DMS114 treated with DMSO at 0.1 percent for 48 hours (cell line): ENCODE measurements around the gene EGFL8.

Source experiments
- DNase-seq: peaks from one replicate; lab custom pipeline; 2025; ENCODE audit not compliant: unreplicated experiment; lab: John Stamatoyannopoulos, UW

EGFL8 gene

GRCh38 chr6:32167154-32167760 is 2.9 kb downstream of the EGFL8 start:
- no peak for DNase-seq

- DNase-seq: no peak
These were observed 3.4 kb downstream of the EGFL8 start for GRCh38 chr6:32167761-32168262.

- DNase-seq: no peak
These were observed 4.0 kb downstream of the EGFL8 start for GRCh38 chr6:32168350-32168749.

- no peak for DNase-seq
These were observed 4.6 kb downstream of the EGFL8 start for GRCh38 chr6:32168807-32169591.

- no peak for DNase-seq
These were observed 5.9 kb downstream of the EGFL8 start for GRCh38 chr6:32170294-32170693.

GRCh38 chr6:32171234-32171633 is 6.8 kb downstream of the EGFL8 start:
- no peak for DNase-seq

- no peak for DNase-seq
These were observed 8.8 kb downstream of the EGFL8 start for GRCh38 chr6:32173051-32173727.

- DNase-seq: no peak
These were observed 10.0 kb downstream of the EGFL8 start for GRCh38 chr6:32174416-32174815.

GRCh38 chr6:32175322-32175710 is 10.9 kb downstream of the EGFL8 start:
- DNase-seq: no peak

- peak; percentile 96 for DNase-seq
These were observed 11.5 kb downstream of the EGFL8 start, which contains the start of gene AGPAT1 for GRCh38 chr6:32175711-32176475. TSS of gene AGPAT1 (minus strand) at chr6:32176084. CDS start at chr6:32171496, 4,588 bp downstream.

GRCh38 chr6:32176476-32177182 is 12.2 kb downstream of the EGFL8 start:
- DNase-seq: no peak

GRCh38 chr6:32177183-32177787 is 12.9 kb downstream of the EGFL8 start:
- no peak for DNase-seq

GRCh38 chr6:32177788-32178546 is 13.6 kb downstream of the EGFL8 start, which contains the start of gene RNF5:
TSS of gene RNF5 (plus strand) at chr6:32178405. CDS start at chr6:32178512, 107 bp downstream.
- peak; percentile 100 for DNase-seq

- DNase-seq: no peak
These were observed 14.4 kb downstream of the EGFL8 start for GRCh38 chr6:32178547-32179440.

- DNase-seq: no peak
These were observed 15.5 kb downstream of the EGFL8 start for GRCh38 chr6:32179766-32180405.

- no peak for DNase-seq
These were observed 16.8 kb downstream of the EGFL8 start for GRCh38 chr6:32181148-32181702.

- DNase-seq: no peak
These were observed 17.6 kb downstream of the EGFL8 start for GRCh38 chr6:32181915-32182529.
